ENCODE measurements around the gene NLRP9.

- TF ChIP-seq CTCF (IDR thresholded peaks at IDR 0.05), result no peak
- TF ChIP-seq POLR2A (IDR thresholded peaks at IDR 0.05), result no peak
These were observed 64.3 kb downstream of the NLRP9 start for GRCh38 chr19:55673889-55674288.

Measured in testis (tissue), 2 donors.